GM23338 (cell line): Measurements from ENCODE around the gene RAB32.

Experiments used
- CTCF ChIP-seq, 2 experiments: fragments of 200-600 bp in 1 of 2; sonication (generic) in 1 of 2; conservative IDR thresholded peaks; 2 replicates each; pipeline versions ENCODE4 v1.5.1 to v1.6.1; 2016 to 2017; ENCODE audit warnings: antibody characterized with exemption in 2 of 2, low read depth in 2 of 2, mild to moderate bottlenecking in 2 of 2, moderate library complexity in 1 of 2
- JUNB ChIP-seq: IDR thresholded peaks from one replicate; pipeline ENCODE4 v1.6.1; 2016; ENCODE audit warnings: antibody characterized with exemption; ENCODE audit not compliant: unreplicated experiment
- POLR2AphosphoS5 ChIP-seq: IDR thresholded peaks from 2 replicates; pipeline ENCODE4 v1.6.1; 2016; ENCODE audit warnings: antibody characterized with exemption, low read depth
- STAT1 ChIP-seq: IDR thresholded peaks from one replicate; pipeline ENCODE4 v1.6.1; 2016; ENCODE audit warnings: antibody characterized with exemption; ENCODE audit not compliant: unreplicated experiment
- TF ChIP-seq, protein P1 (sequence below): IDR thresholded peaks from one replicate; pipeline ENCODE4 v1.6.1; 2018; ENCODE audit warnings: antibody characterized with exemption; ENCODE audit not compliant: unreplicated experiment

- TF ChIP-seq CTCF (conservative IDR thresholded peaks at IDR 0.05; ENCODE audit: low read depth in 2 of 2) (no peak), POLR2AphosphoS5 (no peak), STAT1 (no peak), JUNB (no peak)
- TF ChIP-seq, protein P1, sequence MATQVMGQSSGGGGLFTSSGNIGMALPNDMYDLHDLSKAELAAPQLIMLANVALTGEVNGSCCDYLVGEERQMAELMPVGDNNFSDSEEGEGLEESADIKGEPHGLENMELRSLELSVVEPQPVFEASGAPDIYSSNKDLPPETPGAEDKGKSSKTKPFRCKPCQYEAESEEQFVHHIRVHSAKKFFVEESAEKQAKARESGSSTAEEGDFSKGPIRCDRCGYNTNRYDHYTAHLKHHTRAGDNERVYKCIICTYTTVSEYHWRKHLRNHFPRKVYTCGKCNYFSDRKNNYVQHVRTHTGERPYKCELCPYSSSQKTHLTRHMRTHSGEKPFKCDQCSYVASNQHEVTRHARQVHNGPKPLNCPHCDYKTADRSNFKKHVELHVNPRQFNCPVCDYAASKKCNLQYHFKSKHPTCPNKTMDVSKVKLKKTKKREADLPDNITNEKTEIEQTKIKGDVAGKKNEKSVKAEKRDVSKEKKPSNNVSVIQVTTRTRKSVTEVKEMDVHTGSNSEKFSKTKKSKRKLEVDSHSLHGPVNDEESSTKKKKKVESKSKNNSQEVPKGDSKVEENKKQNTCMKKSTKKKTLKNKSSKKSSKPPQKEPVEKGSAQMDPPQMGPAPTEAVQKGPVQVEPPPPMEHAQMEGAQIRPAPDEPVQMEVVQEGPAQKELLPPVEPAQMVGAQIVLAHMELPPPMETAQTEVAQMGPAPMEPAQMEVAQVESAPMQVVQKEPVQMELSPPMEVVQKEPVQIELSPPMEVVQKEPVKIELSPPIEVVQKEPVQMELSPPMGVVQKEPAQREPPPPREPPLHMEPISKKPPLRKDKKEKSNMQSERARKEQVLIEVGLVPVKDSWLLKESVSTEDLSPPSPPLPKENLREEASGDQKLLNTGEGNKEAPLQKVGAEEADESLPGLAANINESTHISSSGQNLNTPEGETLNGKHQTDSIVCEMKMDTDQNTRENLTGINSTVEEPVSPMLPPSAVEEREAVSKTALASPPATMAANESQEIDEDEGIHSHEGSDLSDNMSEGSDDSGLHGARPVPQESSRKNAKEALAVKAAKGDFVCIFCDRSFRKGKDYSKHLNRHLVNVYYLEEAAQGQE: no peak
Observed at GRCh38 chr6:146515212-146515611, 28.4 kb upstream of the RAB32 start.
